Natural killer cell (primary cell): ENCODE measurements around the gene ERBB4. TPM values are rescaled to one million over a fixed set of nuclear protein-coding genes. Genes with fewer than 3 reads are reported as not detected.

Source experiments
- ATAC-seq, 3 donors: fragments of 150-1000 bp in 2 of 3; fragments of 200-7000 bp in 1 of 3; cut with Tn5 transposase; 1 replicate in 1 of 3; 2 replicates in 2 of 3; pipeline ENCODE4 v1.10.0; 2021; ENCODE audit warnings: mild to moderate bottlenecking in 2 of 3, moderate library complexity in 2 of 3
- DNase-seq, 2 donors: peaks; one replicate each; pipeline versions ENCODE4 v3.0.0 to v3.0.0-alpha.2; 2013 to 2021; ENCODE audit warnings: mixed read lengths in 1 of 2
- H3K27ac ChIP-seq: one replicate; pipeline ENCODE4 v1.5.1; 2013; ENCODE audit warnings: mild to moderate bottlenecking, low read length
- H3K27me3 ChIP-seq: one replicate; pipeline ENCODE4 v1.6.1; 2013; ENCODE audit warnings: low read length; ENCODE audit not compliant: control insufficient read depth, insufficient read depth
- H3K36me3 ChIP-seq: one replicate; pipeline ENCODE4 v1.6.1; 2013; ENCODE audit warnings: low read length; ENCODE audit not compliant: control insufficient read depth, insufficient read depth
- H3K4me1 ChIP-seq: one replicate; pipeline ENCODE4 v1.6.1; 2013; ENCODE audit warnings: low read length; ENCODE audit not compliant: control insufficient read depth, insufficient read depth
- H3K4me3 ChIP-seq: one replicate; pipeline ENCODE4 v1.5.1; 2013; ENCODE audit warnings: low read length
- H3K9me3 ChIP-seq: one replicate; pipeline ENCODE4 v1.6.1; 2013; ENCODE audit warnings: low read length; ENCODE audit not compliant: control insufficient read depth, insufficient read depth
- H3K27ac Mint-ChIP-seq, 2 donors: one replicate each; pipeline ENCODE4 v1.8.0; 2022; ENCODE audit warnings: mild to moderate bottlenecking in 2 of 2, mixed read lengths in 2 of 2, moderate library complexity in 1 of 2
- H3K27me3 Mint-ChIP-seq, 2 donors: one replicate each; pipeline ENCODE4 v1.8.0; 2022; ENCODE audit warnings: low read depth in 2 of 2, mixed read lengths in 2 of 2
- H3K36me3 Mint-ChIP-seq: one replicate; pipeline ENCODE4 v1.8.0; 2022; ENCODE audit warnings: mixed read lengths
- H3K4me1 Mint-ChIP-seq, 2 donors: one replicate each; pipeline ENCODE4 v1.8.0; 2022; ENCODE audit warnings: mixed read lengths in 2 of 2
- H3K4me3 Mint-ChIP-seq: one replicate; pipeline ENCODE4 v1.8.0; 2022; ENCODE audit warnings: mild to moderate bottlenecking, moderate library complexity, mixed read lengths
- H3K9me3 Mint-ChIP-seq, 2 donors: one replicate each; pipeline ENCODE4 v1.8.0; 2022; ENCODE audit warnings: mixed read lengths in 2 of 2
- CTCF ChIP-seq: fragments of 200-600 bp; IDR thresholded peaks from one replicate; pipeline ENCODE4 v1.8.0; 2022; ENCODE audit warnings: antibody characterized with exemption
- WGBS: methylation state at CpG from one replicate; pipeline ENCODE4 v1.1.7; 2013; ENCODE audit warnings: missing lambda C conversion rate; ENCODE audit not compliant: insufficient coverage; 5-methylcytosine and 5-hydroxymethylcytosine counted together
- intact Hi-C: fragments of 100-400 bp; cut with micrococcal nuclease; formaldehyde crosslinking; loops from one replicate; pipeline ENCODE4 v1.14.2; 2022
- total RNA-seq, 4 donors: library from RNA; stranded (reverse); fragments of 120-200 nt in 1 of 4; gene quantifications; one replicate each; pipeline versions ENCODE4 v1.2.3 to v1.2.4, GENCODE V29; 2013 to 2022

ERBB4 gene
- total RNA-seq, 3 donors from 2014 or later (not counting 1 experiment from before 2014, with no cell fraction given), result 0.08 TPM; not detected in 2

DNA sequence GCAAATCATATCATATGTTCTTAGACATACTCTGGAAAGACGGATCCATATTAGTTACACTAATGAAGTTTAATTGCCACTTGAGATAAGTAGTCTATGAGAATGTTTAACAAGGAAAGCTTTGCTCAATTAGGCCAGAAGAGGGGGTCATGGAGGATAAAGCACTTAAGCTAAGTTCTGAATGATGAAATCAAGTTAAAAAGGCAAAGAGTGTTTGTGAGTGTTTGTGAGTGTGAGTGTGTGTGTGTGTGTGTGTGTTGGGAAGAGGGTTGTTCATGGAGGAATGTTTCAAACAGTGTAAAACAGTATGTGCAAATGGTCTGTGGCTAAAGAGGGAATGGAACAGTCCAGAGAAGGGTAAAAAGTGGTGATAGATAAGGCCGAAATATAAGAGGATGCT lies 360.9 kb downstream of the ERBB4 start:
- intact Hi-C loops, result no loop called here
- H3K27me3 ChIP-seq, result no peaks in the 10 kb centered on the region

GRCh38 chr2:212176151-212176550 lies 362.5 kb downstream of the ERBB4 start:
- H3K4me1 ChIP-seq, result no peaks in the 10 kb centered on the region
- no peaks in the 10 kb centered on the region for H3K9me3 ChIP-seq
- whole genome bisulfite sequencing, result 100% methylated on average over 1 of the region's 1 CpG
- H3K36me3 ChIP-seq, result no peaks in the 10 kb centered on the region
- DNase-seq (no peak), ATAC-seq (no peak)
- Mint-ChIP-seq H3K36me3 (no peaks in the 10 kb centered on the region), H3K9me3 (peaks cover 2 to 6% of the 10 kb centered on the region in 2 donors), H3K4me1 (no peaks in the 10 kb centered on the region), H3K27me3 (no peaks in the 10 kb centered on the region), H3K4me3 (no peak overlapping the region), H3K27ac (no peak overlapping the region)
- no peak overlapping the region for H3K4me3 ChIP-seq
- H3K27ac ChIP-seq, result no peak overlapping the region
- intact Hi-C loops, result no loop called here
- H3K27me3 ChIP-seq, result no peaks in the 10 kb centered on the region
- no peak for TF ChIP-seq CTCF

More for the DNA sequence above, 360.9 kb downstream of the ERBB4 start:
- 43% methylated on average over 2 of the region's 2 CpGs for WGBS
- no peak for DNase-seq
- no peak for TF ChIP-seq CTCF
- H3K27ac Mint-ChIP-seq, result no peak overlapping the region
- H3K27ac ChIP-seq, result no peak overlapping the region
- no peaks in the 10 kb centered on the region for H3K36me3 ChIP-seq
- H3K4me1 Mint-ChIP-seq, result no peaks in the 10 kb centered on the region
- H3K9me3 Mint-ChIP-seq, result peaks cover 2 to 3% of the 10 kb centered on the region in 2 donors
- H3K4me3 ChIP-seq, result no peak overlapping the region
- no peaks in the 10 kb centered on the region for H3K9me3 ChIP-seq
- no peak for ATAC-seq
- H3K36me3 Mint-ChIP-seq, result no peaks in the 10 kb centered on the region
- H3K4me3 Mint-ChIP-seq, result no peak overlapping the region
- H3K27me3 Mint-ChIP-seq, result no peaks in the 10 kb centered on the region
- H3K4me1 ChIP-seq, result no peaks in the 10 kb centered on the region

- no peak for TF ChIP-seq CTCF
- H3K36me3 Mint-ChIP-seq, result no peaks in the 10 kb centered on the region
- no peak overlapping the region for H3K4me3 ChIP-seq
- H3K4me1 Mint-ChIP-seq, result no peaks in the 10 kb centered on the region
- H3K36me3 ChIP-seq, result no peaks in the 10 kb centered on the region
- no peaks in the 10 kb centered on the region for H3K27me3 Mint-ChIP-seq
- H3K27me3 ChIP-seq, result no peaks in the 10 kb centered on the region
- no peak overlapping the region for H3K4me3 Mint-ChIP-seq
- WGBS, result 18% methylated on average over 3 of the region's 3 CpGs
- H3K27ac ChIP-seq, result no peak overlapping the region
- peaks cover 5% of the 10 kb centered on the region for H3K9me3 ChIP-seq
- ATAC-seq (no peak), DNase-seq (no peak)
- H3K27ac Mint-ChIP-seq, result no peak overlapping the region
- peaks cover 4 to 12% of the 10 kb centered on the region in 2 donors for H3K9me3 Mint-ChIP-seq
- intact Hi-C loops, result no loop called here
- no peaks in the 10 kb centered on the region for H3K4me1 ChIP-seq
These were observed 364.7 kb downstream of the ERBB4 start for GRCh38 chr2:212173756-212174510.

GRCh38 chr2:212173331-212173730 lies 365.3 kb downstream of the ERBB4 start:
- H3K36me3 Mint-ChIP-seq, result no peaks in the 10 kb centered on the region
- DNase-seq, result no peak
- Histone ChIP-seq H3K9me3 (peaks cover 5% of the 10 kb centered on the region), H3K4me1 (no peaks in the 10 kb centered on the region), H3K27ac (no peak overlapping the region), H3K27me3 (no peaks in the 10 kb centered on the region), H3K36me3 (no peaks in the 10 kb centered on the region), H3K4me3 (no peak overlapping the region)
- no peak overlapping the region for H3K27ac Mint-ChIP-seq
- no peak for ATAC-seq
- intact Hi-C loops, result no loop called here
- WGBS, result 29% methylated on average over 1 of the region's 1 CpG
- no peak for TF ChIP-seq CTCF
- H3K4me3 Mint-ChIP-seq, result no peak overlapping the region
- peaks cover 5 to 14% of the 10 kb centered on the region in 2 donors for H3K9me3 Mint-ChIP-seq
- no peaks in the 10 kb centered on the region for H3K27me3 Mint-ChIP-seq
- H3K4me1 Mint-ChIP-seq, result no peaks in the 10 kb centered on the region
